K562 (cell line): ENCODE measurements around the gene PPOX. TPM values are rescaled to one million over a fixed set of nuclear protein-coding genes. Genes with fewer than 3 reads are reported as not detected.

Experiments used
- ATAC-seq: fragments of 200-7000 bp; cut with Tn5 transposase; 3 replicates; pipeline ENCODE4 v1.9.1; 2020; ENCODE audit warnings: moderate library complexity
- BruUV-seq: library from RNA; stranded (reverse); fragments of 400-500 nt; replicated peaks from 2 replicates; lab custom pipeline; 2021; lab: Mats Ljungman, UMichigan
- CTCF ChIA-PET: fragments of 300-600 bp; formaldehyde crosslinking; extraction: SDS; loops from one replicate; lab custom pipeline; 2021; ENCODE audit warnings: low intra/inter-chr PET ratio; lab: Yijun Ruan, JAX
- POLR2A ChIA-PET: fragments of 300-600, 350-650 bp; sonication (Branson Sonifier 250); formaldehyde crosslinking; extraction: SDS; loops from one replicate; lab custom pipeline; 2021; ENCODE audit warnings: antibody characterized with exemption, inconsistent platforms; lab: Yijun Ruan, JAX
- DNase-seq, 4 experiments: peaks; one replicate each; pipeline versions ENCODE4 v3.0.0 to v3.0.0-alpha.2; 2011 to 2018; ENCODE audit warnings: low spot score in 3 of 4, mixed read lengths in 3 of 4; ENCODE audit errors: extremely low read depth in 1 of 4
- FAIRE-seq: peaks from 2 replicates; lab custom pipeline; 2011; peaks lifted over from hg19 to GRCh38; lab: Jason Lieb, UNC
- H2AFZ ChIP-seq: 2 replicates; pipeline ENCODE4 v1.6.0; 2011; ENCODE audit warnings: low read depth, low read length, control low read depth, inconsistent platforms
- H3K27ac ChIP-seq: fragments of 200-600 bp; 3 replicates; pipeline ENCODE4 v1.8.0; 2011; ENCODE audit warnings: low read depth, mild to moderate bottlenecking, control low read depth, inconsistent platforms, low read length, moderate library complexity, mixed read lengths; ENCODE audit errors: extremely low read depth
- H3K27me3 ChIP-seq, 2 experiments: fragments of 300-600 bp in 1 of 2; 2 replicates in 1 of 2; 3 replicates in 1 of 2; pipeline versions ENCODE4 v1.6.0 to v1.8.0; 2011; ENCODE audit warnings: inconsistent platforms in 2 of 2, low read length in 2 of 2, mild to moderate bottlenecking in 1 of 2, mixed read lengths in 1 of 2, moderate library complexity in 1 of 2; ENCODE audit not compliant: control insufficient read depth in 2 of 2, insufficient read depth in 2 of 2
- H3K36me3 ChIP-seq: fragments of 300-600 bp; 3 replicates; pipeline ENCODE4 v1.8.0; 2011; ENCODE audit warnings: mild to moderate bottlenecking, low read length, inconsistent platforms; ENCODE audit not compliant: control insufficient read depth, insufficient read depth
- H3K4me1 ChIP-seq, 2 experiments: fragments of 200-600 bp in 1 of 2; replicated peaks in 1 of 2; 2 replicates in 1 of 2; 3 replicates in 1 of 2; pipeline versions ENCODE4 v1.5.1 to v1.8.0; 2011; ENCODE audit warnings: inconsistent platforms in 2 of 2, low read length in 2 of 2, mild to moderate bottlenecking in 1 of 2, mixed read lengths in 1 of 2, moderate library complexity in 1 of 2; ENCODE audit not compliant: control insufficient read depth in 2 of 2, insufficient read depth in 2 of 2
- H3K4me2 ChIP-seq: 2 replicates; pipeline ENCODE4 v1.6.1; 2011; ENCODE audit warnings: low read length, control low read depth, inconsistent platforms, mixed read lengths; ENCODE audit not compliant: insufficient read depth
- H3K4me3 ChIP-seq: fragments of 200-600 bp; sonication (generic), shearing (Covaris generic); 2 replicates; pipeline ENCODE4 v1.5.1; 2016; ENCODE audit warnings: control low read depth, inconsistent platforms
- H3K79me2 ChIP-seq: fragments of 200-600 bp; 3 replicates; pipeline ENCODE4 v1.8.0; 2011; ENCODE audit warnings: low read length, inconsistent platforms; ENCODE audit not compliant: control insufficient read depth, insufficient read depth
- H3K9ac ChIP-seq, 2 experiments: 2 replicates each; pipeline versions ENCODE4 v1.6.0 to v1.6.1; 2011; ENCODE audit warnings: low read depth in 2 of 2, low read length in 2 of 2, control low read depth in 1 of 2, inconsistent platforms in 1 of 2, mild to moderate bottlenecking in 1 of 2, mixed read lengths in 1 of 2; ENCODE audit not compliant: insufficient read depth in 1 of 2
- H3K9me1 ChIP-seq: one replicate; pipeline ENCODE4 v1.6.0; 2011; ENCODE audit warnings: inconsistent platforms, mild to moderate bottlenecking, low read length, moderate library complexity; ENCODE audit not compliant: control insufficient read depth, insufficient read depth
- H3K9me3 ChIP-seq: replicated peaks from 2 replicates; pipeline ENCODE4 v1.5.1; 2011; ENCODE audit warnings: low read depth, low read length, inconsistent platforms; ENCODE audit not compliant: control insufficient read depth, insufficient read depth
- H4K20me1 ChIP-seq: replicated peaks from 2 replicates; pipeline ENCODE4 v1.6.1; 2011; ENCODE audit warnings: low read length, inconsistent platforms, mixed read lengths; ENCODE audit not compliant: control insufficient read depth, insufficient read depth
- CBFA2T3 ChIP-seq: fragments of 450-650 bp; IDR thresholded peaks from 2 replicates; pipeline ENCODE4 v1.6.1; 2017
- CTCFL ChIP-seq: IDR thresholded peaks from 2 replicates; pipeline ENCODE4 v1.6.1; 2011; ENCODE audit warnings: borderline replicate concordance, low read depth, mild to moderate bottlenecking, moderate library complexity, low read length; ENCODE audit not compliant: insufficient read depth, poor library complexity, severe bottlenecking
- EGR1 ChIP-seq: fragments of 450-650 bp; conservative IDR thresholded peaks from 2 replicates; pipeline ENCODE4 v1.6.1; 2017; ENCODE audit warnings: mild to moderate bottlenecking
- ESRRB ChIP-seq: fragments of 250-450 bp; sonication (Bioruptor Pico); IDR thresholded peaks from 2 replicates; pipeline ENCODE4 v1.5.0; 2020; ENCODE audit warnings: mild to moderate bottlenecking, moderate library complexity, borderline replicate concordance
- ETV5 ChIP-seq: sonication (generic); formaldehyde crosslinking; IDR thresholded peaks from 2 replicates; pipeline ENCODE4 v1.4.0; 2020; ENCODE audit warnings: low read depth, mild to moderate bottlenecking, missing genetic modification reagents
- FOXK2 ChIP-seq, 2 experiments: fragments of 450-650 bp; IDR thresholded peaks in 1 of 2; conservative IDR thresholded peaks in 1 of 2; 2 replicates each; pipeline ENCODE4 v1.6.1; 2016; ENCODE audit warnings: low read depth in 2 of 2, mild to moderate bottlenecking in 1 of 2
- GTF2A2 ChIP-seq: IDR thresholded peaks from 2 replicates; pipeline ENCODE4 v1.6.1; 2016; ENCODE audit warnings: mild to moderate bottlenecking, missing genetic modification characterization, missing compliant biosample characterization
- IRF2 ChIP-seq: sonication (generic); formaldehyde crosslinking; IDR thresholded peaks from 2 replicates; pipeline ENCODE4 v1.8.1; 2022; ENCODE audit warnings: mild to moderate bottlenecking, missing genetic modification reagents
- MIER1 ChIP-seq: fragments of 450-650 bp; IDR thresholded peaks from 2 replicates; pipeline ENCODE4 v1.6.1; 2016; ENCODE audit warnings: antibody characterized with exemption, mild to moderate bottlenecking, low read depth
- MTA3 ChIP-seq: fragments of 450-650 bp; formaldehyde crosslinking; IDR thresholded peaks from 2 replicates; pipeline ENCODE4 v1.6.1; 2017; ENCODE audit warnings: mild to moderate bottlenecking, borderline replicate concordance
- NR2F6 ChIP-seq: fragments of 450-650 bp; formaldehyde crosslinking; IDR thresholded peaks from 2 replicates; pipeline ENCODE4 v1.4.0; 2020; ENCODE audit warnings: mild to moderate bottlenecking
- NUFIP1 ChIP-seq: fragments of 450-650 bp; IDR thresholded peaks from 2 replicates; pipeline ENCODE4 v1.6.1; 2018; ENCODE audit not compliant: partially characterized antibody
- PCBP2 ChIP-seq: fragments of 200-400 bp; formaldehyde crosslinking; IDR thresholded peaks from 2 replicates; pipeline ENCODE4 v1.6.1; 2018; ENCODE audit warnings: low read length, low read depth, mild to moderate bottlenecking, moderate library complexity; ENCODE audit not compliant: poor library complexity, severe bottlenecking
- PML ChIP-seq: IDR thresholded peaks from 2 replicates; pipeline ENCODE4 v1.6.1; 2012; ENCODE audit warnings: low read length, inconsistent platforms
- RNF2 ChIP-seq: sonication (generic); IDR thresholded peaks from 2 replicates; pipeline ENCODE4 v1.6.1; 2016
- SNAPC5 ChIP-seq: fragments of 250-450 bp; sonication (Bioruptor Pico); IDR thresholded peaks from 2 replicates; pipeline ENCODE4 v1.8.0; 2021; ENCODE audit warnings: moderate library complexity, mild to moderate bottlenecking, inconsistent platforms
- XRCC5 ChIP-seq: fragments of 200-400 bp; formaldehyde crosslinking; IDR thresholded peaks from 2 replicates; pipeline ENCODE4 v1.6.1; 2017; ENCODE audit warnings: low read depth, mild to moderate bottlenecking, low read length
- ZFP1 ChIP-seq: fragments of 450-650 bp; formaldehyde crosslinking; IDR thresholded peaks from 2 replicates; pipeline ENCODE4 v1.4.0; 2020; ENCODE audit warnings: mild to moderate bottlenecking, mixed read lengths
- WGBS: fragments of 100-300 bp; shearing (Covaris generic); methylation state at CpG from one replicate; pipeline ENCODE4 v1.1.6; 2016; ENCODE audit warnings: low coverage, mixed read lengths; ENCODE audit not compliant: insufficient coverage; ENCODE audit errors: missing lambda C conversion rate; 5-methylcytosine and 5-hydroxymethylcytosine counted together
- in situ Hi-C: fragments of 300-500 bp; cut with MboI; formaldehyde crosslinking; loops from 4 replicates; pipeline ENCODE4 v1.15.0; 2018; ENCODE audit warnings: inconsistent platforms, mixed read lengths
- intact Hi-C: fragments of 100-400 bp; cut with micrococcal nuclease; formaldehyde crosslinking; loops from 2 replicates; pipeline ENCODE4 v1.14.2; 2022
- polyA plus RNA-seq, 8 experiments: library from polyadenylated mRNA; depleted of rRNA in 4 of 8; stranded (reverse) in 5 of 8; unstranded in 3 of 8; fragments of >200 nt; fragmentation: Nextera tagmentation in 2 of 8; fragmentation: Illumina TruSeq in 1 of 8; extraction: Ambion mirVana in 2 of 8; extraction: Trizol in 1 of 8; gene quantifications; 2 replicates each; pipeline versions ENCODE4 v1.2.1 to v1.2.3, GENCODE V29; 2011 to 2014; ENCODE audit warnings: inconsistent platforms in 1 of 8, missing spikeins in 1 of 8
- total RNA-seq, 7 experiments: library from RNA; depleted of rRNA in 6 of 7; stranded (reverse); fragments of >200 nt in 6 of 7; fragmentation: Illumina TruSeq in 2 of 7; extraction: Trizol in 2 of 7; gene quantifications; 2 replicates each; pipeline versions ENCODE4 v1.2.1 to v1.2.3, GENCODE V29; 2011 to 2021; ENCODE audit warnings: low replicate concordance in 1 of 7
- TF ChIP-seq, protein P1 (sequence below): sonication (generic); formaldehyde crosslinking; IDR thresholded peaks from 2 replicates; pipeline ENCODE4 v1.8.0; 2023; ENCODE audit warnings: mild to moderate bottlenecking, missing genetic modification reagents

Gene PPOX
- total and polyA plus RNA-seq, 9 of the 15 experiments (the other 6 are each of a cell fraction or from before 2014, with no cell fraction given), result 17.0 to 57.1 (median 38.9) TPM

DNA sequence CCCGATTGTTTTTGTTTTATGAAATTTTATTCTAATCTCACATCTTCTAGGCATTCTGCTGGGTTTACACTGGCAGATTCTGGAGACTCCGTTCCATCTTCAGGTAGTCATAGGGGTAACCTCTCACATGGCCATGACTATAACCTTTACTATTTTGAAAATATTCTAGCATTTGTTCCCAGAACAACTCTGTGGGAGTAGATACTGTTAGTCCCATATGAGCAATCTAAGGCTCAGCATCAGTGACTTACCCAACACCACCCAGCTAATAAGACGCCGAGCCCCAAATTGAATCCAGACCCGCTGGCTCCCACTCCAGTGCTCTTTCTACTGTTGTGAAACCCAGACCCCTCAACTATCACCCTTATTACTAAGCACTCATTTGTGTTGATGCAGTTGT is 22.8 kb downstream of the PPOX start:
- Histone ChIP-seq H3K36me3 (no peaks in the 10 kb centered on the region), H3K9ac (no peak overlapping the region), H3K79me2 (no peaks in the 10 kb centered on the region), H2AFZ (no peak overlapping the region), H4K20me1 (no peaks in the 10 kb centered on the region), H3K4me1 (peaks cover 29 to 33% of the 10 kb centered on the region in 2 experiments), H3K4me3 (no peak overlapping the region), H3K9me1 (no peaks in the 10 kb centered on the region), H3K27me3 (no peaks in the 10 kb centered on the region), H3K9me3 (no peaks in the 10 kb centered on the region), H3K4me2 (no peak overlapping the region), H3K27ac (no peak overlapping the region)
- FAIRE-seq (no peak), ATAC-seq (no peak), DNase-seq (no peak)
- WGBS, result 78% methylated on average over 5 of the region's 5 CpGs
- ChIA-PET CTCF (no interaction called here), POLR2A (interaction anchor here (1.0 kb wide), 1 partner anchor 11 kb away, joined by 3 read pairs; the partner anchor contains the start of gene B4GALT3)
- intact Hi-C loops, result no loop called here
- BruUV-seq, result no TSS peak
- no peak for TF ChIP-seq CBFA2T3
- TF ChIP-seq ZFP1 (CRISPR knock-in tag), result no peak
- no peak for TF ChIP-seq GTF2A2 (tag)
- TF ChIP-seq MTA3, result no peak
- TF ChIP-seq PCBP2, result no peak
- TF ChIP-seq XRCC5, result no peak
- TF ChIP-seq NUFIP1, result no peak
- no peak for TF ChIP-seq SNAPC5 (CRISPR knock-in tag)
- no peak for TF ChIP-seq PML
- no peak for TF ChIP-seq EGR1
- no peak for TF ChIP-seq MIER1
- TF ChIP-seq, protein P1, sequence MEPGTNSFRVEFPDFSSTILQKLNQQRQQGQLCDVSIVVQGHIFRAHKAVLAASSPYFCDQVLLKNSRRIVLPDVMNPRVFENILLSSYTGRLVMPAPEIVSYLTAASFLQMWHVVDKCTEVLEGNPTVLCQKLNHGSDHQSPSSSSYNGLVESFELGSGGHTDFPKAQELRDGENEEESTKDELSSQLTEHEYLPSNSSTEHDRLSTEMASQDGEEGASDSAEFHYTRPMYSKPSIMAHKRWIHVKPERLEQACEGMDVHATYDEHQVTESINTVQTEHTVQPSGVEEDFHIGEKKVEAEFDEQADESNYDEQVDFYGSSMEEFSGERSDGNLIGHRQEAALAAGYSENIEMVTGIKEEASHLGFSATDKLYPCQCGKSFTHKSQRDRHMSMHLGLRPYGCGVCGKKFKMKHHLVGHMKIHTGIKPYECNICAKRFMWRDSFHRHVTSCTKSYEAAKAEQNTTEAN (CRISPR knock-in tag), result no peak
- no peak for TF ChIP-seq FOXK2 (conservative IDR thresholded peaks at IDR 0.05 in 1 of 2, IDR thresholded peaks at IDR 0.05 in 1 of 2; ENCODE audit: low read depth in 2 of 2)
- no peak for TF ChIP-seq ESRRB (CRISPR knock-in tag)
- TF ChIP-seq NR2F6 (CRISPR knock-in tag), result no peak
- TF ChIP-seq CTCFL, result no peak
- TF ChIP-seq IRF2 (CRISPR knock-in tag), result no peak
- TF ChIP-seq ETV5, result no peak
- no peak for TF ChIP-seq RNF2
- in situ Hi-C loops, result no loop called here
